Eye (tissue), 1 donor: Measurements from ENCODE around the gene BICC1.

ENCODE experiments used
- DNase-seq: peaks from one replicate; pipeline ENCODE4 v3.0.0-alpha.2; 2015

Gene BICC1

GRCh38 chr10:58608826-58609531 lies 96.3 kb downstream of the BICC1 start:
- DNase-seq: no peak

GRCh38 chr10:58609532-58610150 lies 97.0 kb downstream of the BICC1 start:
- DNase-seq: no peak

GRCh38 chr10:58615237-58615935 lies 102.7 kb downstream of the BICC1 start:
- no peak for DNase-seq

- DNase-seq: no peak
These were observed 105.5 kb downstream of the BICC1 start for GRCh38 chr10:58618158-58618676.

GRCh38 chr10:58621379-58622077 lies 108.9 kb downstream of the BICC1 start:
- DNase-seq: no peak

GRCh38 chr10:58622246-58622645 lies 109.6 kb downstream of the BICC1 start:
- DNase-seq: peak; percentile 45

- no peak for DNase-seq
These were observed 112.4 kb downstream of the BICC1 start for GRCh38 chr10:58625070-58625469.

- no peak for DNase-seq
These were observed 114.7 kb downstream of the BICC1 start for GRCh38 chr10:58627392-58627791.

- DNase-seq: no peak
These were observed 119.0 kb downstream of the BICC1 start for GRCh38 chr10:58631715-58632114.

GRCh38 chr10:58632216-58632615 lies 119.5 kb downstream of the BICC1 start:
- no peak for DNase-seq

- DNase-seq: no peak
These were observed 124.7 kb downstream of the BICC1 start for GRCh38 chr10:58637352-58637751.

GRCh38 chr10:58638388-58638787 lies 125.7 kb downstream of the BICC1 start:
- peak; percentile 34 for DNase-seq

- peak; percentile 72 for DNase-seq
These were observed 128.4 kb downstream of the BICC1 start for GRCh38 chr10:58641095-58641531.

GRCh38 chr10:58641708-58642107 lies 129.0 kb downstream of the BICC1 start:
- no peak for DNase-seq

- no peak for DNase-seq
These were observed 129.6 kb downstream of the BICC1 start for GRCh38 chr10:58642283-58642682.

GRCh38 chr10:58642916-58643428 lies 130.3 kb downstream of the BICC1 start:
- DNase-seq: no peak

- DNase-seq: no peak
These were observed 131.6 kb downstream of the BICC1 start for GRCh38 chr10:58644311-58644710.

- DNase-seq: no peak
These were observed 132.9 kb downstream of the BICC1 start for GRCh38 chr10:58645416-58646146.

GRCh38 chr10:58647376-58648112 lies 134.9 kb downstream of the BICC1 start:
- DNase-seq: no peak

GRCh38 chr10:58648131-58648530 lies 135.5 kb downstream of the BICC1 start:
- no peak for DNase-seq

- DNase-seq: peak; percentile 27
These were observed 138.4 kb downstream of the BICC1 start for GRCh38 chr10:58651040-58651439.
